ENCODE data around the gene ZCCHC7.

Gene ZCCHC7

DNA sequence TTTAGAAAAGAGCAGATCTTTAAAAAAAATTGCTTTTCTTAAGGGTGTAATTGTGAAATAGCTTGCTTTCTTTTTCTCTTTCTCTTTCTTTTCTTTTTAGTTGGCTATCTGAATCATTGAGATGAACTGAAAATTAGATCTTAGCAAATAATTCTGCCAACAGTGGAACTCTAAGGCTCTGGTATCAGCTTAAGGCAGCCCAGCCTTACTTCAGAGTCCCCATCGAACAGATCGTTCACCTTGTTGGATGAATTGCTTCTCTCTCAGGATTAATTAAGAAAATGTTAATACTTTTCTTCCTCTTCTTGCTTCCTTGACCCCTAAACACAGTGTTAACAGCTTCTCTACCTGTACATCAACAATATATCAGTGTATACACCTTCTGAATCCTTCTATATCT, 92.1 kb downstream of the ZCCHC7 start:
- POLR2A ChIA-PET (ENCODE audit: low non-redundant PET) = no interaction called here
- no peak overlapping the region for H3K27ac ChIP-seq
- CTCF ChIA-PET = interaction anchor here (0.7 kb wide), 1 partner anchor 12 kb away, joined by 3 read pairs; no protein-coding TSS in a partner anchor
- DNase-seq (ENCODE audit: low spot score) = no peak
- TF ChIP-seq, protein P1, sequence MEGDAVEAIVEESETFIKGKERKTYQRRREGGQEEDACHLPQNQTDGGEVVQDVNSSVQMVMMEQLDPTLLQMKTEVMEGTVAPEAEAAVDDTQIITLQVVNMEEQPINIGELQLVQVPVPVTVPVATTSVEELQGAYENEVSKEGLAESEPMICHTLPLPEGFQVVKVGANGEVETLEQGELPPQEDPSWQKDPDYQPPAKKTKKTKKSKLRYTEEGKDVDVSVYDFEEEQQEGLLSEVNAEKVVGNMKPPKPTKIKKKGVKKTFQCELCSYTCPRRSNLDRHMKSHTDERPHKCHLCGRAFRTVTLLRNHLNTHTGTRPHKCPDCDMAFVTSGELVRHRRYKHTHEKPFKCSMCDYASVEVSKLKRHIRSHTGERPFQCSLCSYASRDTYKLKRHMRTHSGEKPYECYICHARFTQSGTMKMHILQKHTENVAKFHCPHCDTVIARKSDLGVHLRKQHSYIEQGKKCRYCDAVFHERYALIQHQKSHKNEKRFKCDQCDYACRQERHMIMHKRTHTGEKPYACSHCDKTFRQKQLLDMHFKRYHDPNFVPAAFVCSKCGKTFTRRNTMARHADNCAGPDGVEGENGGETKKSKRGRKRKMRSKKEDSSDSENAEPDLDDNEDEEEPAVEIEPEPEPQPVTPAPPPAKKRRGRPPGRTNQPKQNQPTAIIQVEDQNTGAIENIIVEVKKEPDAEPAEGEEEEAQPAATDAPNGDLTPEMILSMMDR (conservative IDR thresholded peaks at IDR 0.05; ENCODE audit: low read depth) = no peak

DNA sequence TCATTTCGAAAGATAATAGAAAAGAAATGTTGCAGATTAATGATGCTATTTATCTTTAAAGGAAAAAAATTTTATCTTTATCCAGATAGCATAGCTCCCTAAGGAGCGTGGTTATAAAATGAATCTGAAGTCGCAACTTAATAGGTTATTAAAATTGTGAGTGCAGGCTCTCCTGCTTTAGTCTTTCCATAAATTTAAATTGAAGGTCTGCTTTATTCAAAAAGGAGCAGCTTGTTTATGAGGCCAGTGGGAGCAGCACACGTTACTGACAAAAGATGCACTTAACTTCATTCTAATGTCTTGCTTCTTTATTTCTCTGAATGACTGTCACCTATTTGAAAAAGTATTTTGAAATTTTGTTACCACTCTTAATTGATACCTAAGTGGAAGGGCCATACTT, 95.0 kb downstream of the ZCCHC7 start:
- ChIA-PET POLR2A (ENCODE audit: low non-redundant PET) (no interaction called here), CTCF (interaction anchor here (0.9 kb wide), 1 partner anchor 578 kb away, joined by 4 read pairs; no protein-coding TSS in a partner anchor)
- no peak for DNase-seq (ENCODE audit: low spot score)
- TF ChIP-seq, protein P1 (conservative IDR thresholded peaks at IDR 0.05; ENCODE audit: low read depth) = no peak
- no peak overlapping the region for H3K27ac ChIP-seq

- H3K27ac ChIP-seq = no peak overlapping the region
- ChIA-PET CTCF (interaction anchor here (0.7 to 0.9 kb wide), 2 partner anchors 89 to 579 kb away, joined by 4 read pairs; no protein-coding TSS in a partner anchor), POLR2A (ENCODE audit: low non-redundant PET) (no interaction called here)
- peak; percentile 57 for DNase-seq (ENCODE audit: low spot score)
- TF ChIP-seq, protein P1 (conservative IDR thresholded peaks at IDR 0.05; ENCODE audit: low read depth) = no peak
Observed at GRCh38 chr9:37215830-37216229, 95.5 kb downstream of the ZCCHC7 start.

- TF ChIP-seq, protein P1 (conservative IDR thresholded peaks at IDR 0.05; ENCODE audit: low read depth) = no peak
- ChIA-PET POLR2A (ENCODE audit: low non-redundant PET) (no interaction called here), CTCF (no interaction called here)
- DNase-seq (ENCODE audit: low spot score) = no peak
- no peak overlapping the region for H3K27ac ChIP-seq
Observed at GRCh38 chr9:37217161-37217560, 96.8 kb downstream of the ZCCHC7 start.

GRCh38 chr9:37218800-37219425, 98.5 kb downstream of the ZCCHC7 start:
- no peak for DNase-seq (ENCODE audit: low spot score)
- no peak overlapping the region for H3K27ac ChIP-seq
- ChIA-PET POLR2A (ENCODE audit: low non-redundant PET) (no interaction called here), CTCF (interaction anchor here (0.7 kb wide), 1 partner anchor 23 kb away, joined by 3 read pairs; no protein-coding TSS in a partner anchor)
- TF ChIP-seq, protein P1 (conservative IDR thresholded peaks at IDR 0.05; ENCODE audit: low read depth) = no peak

GRCh38 chr9:37220971-37221370, 100.6 kb downstream of the ZCCHC7 start:
- TF ChIP-seq, protein P1 (conservative IDR thresholded peaks at IDR 0.05; ENCODE audit: low read depth) = no peak
- H3K27ac ChIP-seq = no peak overlapping the region
- ChIA-PET CTCF (no interaction called here), POLR2A (ENCODE audit: low non-redundant PET) (no interaction called here)
- peak; percentile 11 for DNase-seq (ENCODE audit: low spot score)
